Measurements from ENCODE around the gene USP40. TPM values are rescaled to one million over a fixed set of nuclear protein-coding genes. Genes with fewer than 3 reads are reported as not detected.
"Not testable (repeated sequence)": the region's sequence is repeated elsewhere in the genome, so short reads cannot be mapped to it uniquely, and the experiment has no call there.

USP40 gene, protein sequence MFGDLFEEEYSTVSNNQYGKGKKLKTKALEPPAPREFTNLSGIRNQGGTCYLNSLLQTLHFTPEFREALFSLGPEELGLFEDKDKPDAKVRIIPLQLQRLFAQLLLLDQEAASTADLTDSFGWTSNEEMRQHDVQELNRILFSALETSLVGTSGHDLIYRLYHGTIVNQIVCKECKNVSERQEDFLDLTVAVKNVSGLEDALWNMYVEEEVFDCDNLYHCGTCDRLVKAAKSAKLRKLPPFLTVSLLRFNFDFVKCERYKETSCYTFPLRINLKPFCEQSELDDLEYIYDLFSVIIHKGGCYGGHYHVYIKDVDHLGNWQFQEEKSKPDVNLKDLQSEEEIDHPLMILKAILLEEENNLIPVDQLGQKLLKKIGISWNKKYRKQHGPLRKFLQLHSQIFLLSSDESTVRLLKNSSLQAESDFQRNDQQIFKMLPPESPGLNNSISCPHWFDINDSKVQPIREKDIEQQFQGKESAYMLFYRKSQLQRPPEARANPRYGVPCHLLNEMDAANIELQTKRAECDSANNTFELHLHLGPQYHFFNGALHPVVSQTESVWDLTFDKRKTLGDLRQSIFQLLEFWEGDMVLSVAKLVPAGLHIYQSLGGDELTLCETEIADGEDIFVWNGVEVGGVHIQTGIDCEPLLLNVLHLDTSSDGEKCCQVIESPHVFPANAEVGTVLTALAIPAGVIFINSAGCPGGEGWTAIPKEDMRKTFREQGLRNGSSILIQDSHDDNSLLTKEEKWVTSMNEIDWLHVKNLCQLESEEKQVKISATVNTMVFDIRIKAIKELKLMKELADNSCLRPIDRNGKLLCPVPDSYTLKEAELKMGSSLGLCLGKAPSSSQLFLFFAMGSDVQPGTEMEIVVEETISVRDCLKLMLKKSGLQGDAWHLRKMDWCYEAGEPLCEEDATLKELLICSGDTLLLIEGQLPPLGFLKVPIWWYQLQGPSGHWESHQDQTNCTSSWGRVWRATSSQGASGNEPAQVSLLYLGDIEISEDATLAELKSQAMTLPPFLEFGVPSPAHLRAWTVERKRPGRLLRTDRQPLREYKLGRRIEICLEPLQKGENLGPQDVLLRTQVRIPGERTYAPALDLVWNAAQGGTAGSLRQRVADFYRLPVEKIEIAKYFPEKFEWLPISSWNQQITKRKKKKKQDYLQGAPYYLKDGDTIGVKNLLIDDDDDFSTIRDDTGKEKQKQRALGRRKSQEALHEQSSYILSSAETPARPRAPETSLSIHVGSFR
- 1 to 10 TPM; 5.5 to 6.0 TPM for total RNA-seq

DNA sequence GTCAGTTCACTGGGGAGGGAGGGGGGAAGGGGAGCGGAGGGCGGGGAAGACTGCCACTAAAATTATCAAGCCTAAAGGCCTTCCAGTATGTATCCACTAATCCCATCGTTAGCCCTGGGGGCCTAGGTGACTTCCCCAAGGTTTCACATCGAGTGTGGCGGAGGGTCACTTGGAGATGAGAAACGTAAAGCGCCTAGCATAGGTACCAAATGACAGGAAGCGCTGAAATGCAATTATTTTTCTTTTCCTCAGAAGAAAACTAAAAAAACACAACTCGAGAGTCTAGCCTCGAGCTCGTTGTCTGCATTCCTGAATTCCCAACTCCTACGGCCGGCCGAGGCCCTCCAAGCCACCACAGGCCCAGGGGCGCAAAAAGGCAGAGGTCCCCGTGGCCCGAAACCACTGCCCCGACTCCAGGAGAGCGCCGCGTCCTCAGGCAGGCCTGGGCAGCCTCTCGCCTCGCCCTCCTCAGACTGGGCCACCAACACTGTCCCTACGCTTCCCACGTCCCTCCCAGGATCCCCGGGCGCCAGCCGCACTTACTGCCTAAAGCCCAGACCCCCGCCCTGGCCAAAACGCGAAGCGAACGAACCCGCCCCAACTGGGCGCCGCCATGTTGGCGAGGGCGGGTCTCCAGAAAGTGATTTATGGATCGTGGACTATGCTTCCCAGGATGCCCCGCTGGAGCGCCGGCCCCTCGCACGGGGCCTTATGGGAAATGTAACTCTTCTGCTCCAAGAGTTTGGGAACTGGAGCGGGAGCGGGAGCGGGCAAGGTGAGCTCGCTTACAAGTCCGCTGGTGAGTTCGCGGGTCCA is at the start of gene USP40:
TSS of gene USP40 (minus strand) at position 642 of the 816 bp plus-strand sequence. CDS start 1,228 bp downstream, outside the sequence.
- ChIA-PET POLR2A (no interaction called here), CTCF (no interaction called here)
- H3K9me3 Mint-ChIP-seq: no peaks in the 10 kb centered on the region
- H3K36me3 Mint-ChIP-seq (ENCODE audit: low read depth): no peaks in the 10 kb centered on the region
- H3K4me3 Mint-ChIP-seq: peak within 1 kb of the TSS; percentile 89
- H3K4me1 Mint-ChIP-seq: peaks cover 15% of the 10 kb centered on the region
- peak; percentile 54 for DNase-seq
- H3K27me3 Mint-ChIP-seq: peaks cover 21% of the 10 kb centered on the region
- H3K27ac Mint-ChIP-seq: peak within 1 kb of the TSS; percentile 99

DNA sequence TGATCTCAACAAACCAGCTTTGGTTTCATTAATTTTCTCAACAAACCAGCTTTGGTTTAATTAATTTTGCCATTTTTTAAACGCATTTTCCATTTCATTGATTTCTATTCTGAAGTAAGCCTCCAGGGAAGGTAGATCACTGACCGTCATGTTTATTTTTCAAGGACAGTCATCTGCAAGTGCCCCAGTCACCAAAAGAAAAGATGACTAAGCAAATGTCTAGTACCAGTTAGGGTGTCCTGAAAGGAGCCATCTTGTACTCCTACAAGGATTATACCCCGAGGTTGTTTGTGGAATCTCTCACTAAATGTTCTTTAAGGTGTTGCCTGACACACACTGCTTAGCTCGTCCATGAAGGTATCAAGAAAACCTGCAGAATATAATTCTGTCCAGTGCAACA is 44.7 kb upstream of the USP40 start:
- ChIA-PET CTCF (no interaction called here), POLR2A (no interaction called here)
- H3K36me3 Mint-ChIP-seq (ENCODE audit: low read depth): no peaks in the 10 kb centered on the region
- DNase-seq: no peak
- H3K4me1 Mint-ChIP-seq: no peaks in the 10 kb centered on the region
- H3K9me3 Mint-ChIP-seq: peaks cover 8% of the 10 kb centered on the region
- peaks cover 27% of the 10 kb centered on the region for H3K27me3 Mint-ChIP-seq
- no peak overlapping the region for H3K4me3 Mint-ChIP-seq
- no peak overlapping the region for H3K27ac Mint-ChIP-seq

DNA sequence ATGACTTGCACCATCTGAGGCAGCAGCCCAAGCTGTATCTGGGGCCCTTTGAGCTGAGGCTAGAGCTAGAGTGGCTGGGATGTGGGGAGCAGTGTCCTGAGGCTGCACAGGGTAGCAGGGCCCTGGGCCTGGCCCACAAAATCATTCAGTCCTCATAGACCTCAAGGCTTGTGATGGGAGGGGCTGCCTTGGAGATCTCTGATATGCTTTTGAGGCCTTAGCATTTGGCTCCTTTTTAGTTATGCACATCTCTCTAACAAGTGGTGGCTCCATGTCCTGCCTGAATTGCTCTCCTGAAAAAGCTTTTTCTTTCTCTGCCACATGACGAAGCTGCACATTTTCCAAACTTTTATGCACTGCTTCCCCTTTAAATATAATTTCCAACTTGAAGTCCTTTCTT is 39.1 kb upstream of the USP40 start:
- Mint-ChIP-seq H3K4me1 (no peaks in the 10 kb centered on the region), H3K27ac (no peak overlapping the region), H3K27me3 (peaks cover 2% of the 10 kb centered on the region), H3K9me3 (peaks cover 3% of the 10 kb centered on the region), H3K4me3 (no peak overlapping the region), H3K36me3 (ENCODE audit: low read depth) (no peaks in the 10 kb centered on the region)
- no peak for DNase-seq
- ChIA-PET POLR2A (interaction anchor here (0.5 kb wide), 1 partner anchor 1538 kb away, joined by 3 read pairs; no protein-coding TSS in a partner anchor), CTCF (no interaction called here)

GRCh38 chr2:233604826-233605225 is 38.2 kb upstream of the USP40 start:
- POLR2A ChIA-PET: no interaction called here
- CTCF ChIA-PET: no interaction called here
- H3K36me3 Mint-ChIP-seq (ENCODE audit: low read depth): no peaks in the 10 kb centered on the region

DNA sequence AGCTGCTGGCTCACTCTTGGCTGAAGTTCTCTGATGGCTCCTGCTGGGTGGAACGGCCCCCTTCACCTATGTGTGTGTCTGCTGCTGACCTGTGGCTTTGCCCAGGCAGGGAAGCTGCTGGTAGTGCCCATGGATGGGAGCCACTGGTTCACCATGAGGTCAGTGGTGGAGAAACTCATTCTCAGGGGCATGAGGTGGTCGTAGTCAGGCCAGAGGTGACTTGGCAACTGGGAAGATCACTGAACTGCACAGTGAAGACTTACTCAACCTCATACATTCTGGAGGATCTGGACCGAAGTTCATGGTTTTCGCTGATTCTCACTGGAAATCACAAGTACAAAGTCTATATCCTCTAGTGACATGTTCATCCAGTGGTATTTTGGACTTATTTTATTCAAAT is 36.9 kb upstream of the USP40 start:
- CTCF ChIA-PET: no interaction called here
- H3K36me3 Mint-ChIP-seq (ENCODE audit: low read depth): no peaks in the 10 kb centered on the region
- POLR2A ChIA-PET: no interaction called here
- no peak for DNase-seq
- H3K9me3 Mint-ChIP-seq: no peaks in the 10 kb centered on the region
- H3K27ac Mint-ChIP-seq: no peak overlapping the region
- no peaks in the 10 kb centered on the region for H3K4me1 Mint-ChIP-seq
- H3K4me3 Mint-ChIP-seq: no peak overlapping the region
- peaks cover 12% of the 10 kb centered on the region for H3K27me3 Mint-ChIP-seq

More at GRCh38 chr2:233604826-233605225, 38.2 kb upstream of the USP40 start:
- H3K4me1 Mint-ChIP-seq: no peaks in the 10 kb centered on the region
- no peak overlapping the region for H3K27ac Mint-ChIP-seq
- no peak overlapping the region for H3K4me3 Mint-ChIP-seq
- H3K9me3 Mint-ChIP-seq: no peaks in the 10 kb centered on the region
- H3K27me3 Mint-ChIP-seq: peaks cover 8% of the 10 kb centered on the region
- no peak for DNase-seq

- H3K4me3 Mint-ChIP-seq: no peak overlapping the region
- H3K9me3 Mint-ChIP-seq: no peaks in the 10 kb centered on the region
- no peaks in the 10 kb centered on the region for H3K4me1 Mint-ChIP-seq
- H3K27ac Mint-ChIP-seq: no peak overlapping the region
- no peak for DNase-seq
- POLR2A ChIA-PET: no interaction called here
- H3K27me3 Mint-ChIP-seq: peaks cover 12% of the 10 kb centered on the region
- no peaks in the 10 kb centered on the region for H3K36me3 Mint-ChIP-seq (ENCODE audit: low read depth)
- CTCF ChIA-PET: no interaction called here
Observed at GRCh38 chr2:233602076-233602475, 35.5 kb upstream of the USP40 start.

GRCh38 chr2:233600386-233600785 is 33.8 kb upstream of the USP40 start:
- H3K36me3 Mint-ChIP-seq (ENCODE audit: low read depth): no peaks in the 10 kb centered on the region
- H3K9me3 Mint-ChIP-seq: no peaks in the 10 kb centered on the region
- ChIA-PET POLR2A (no interaction called here), CTCF (no interaction called here)
- no peak for DNase-seq
- peaks cover 12% of the 10 kb centered on the region for H3K27me3 Mint-ChIP-seq
- no peaks in the 10 kb centered on the region for H3K4me1 Mint-ChIP-seq
- H3K27ac Mint-ChIP-seq: no peak overlapping the region
- no peak overlapping the region for H3K4me3 Mint-ChIP-seq

DNA sequence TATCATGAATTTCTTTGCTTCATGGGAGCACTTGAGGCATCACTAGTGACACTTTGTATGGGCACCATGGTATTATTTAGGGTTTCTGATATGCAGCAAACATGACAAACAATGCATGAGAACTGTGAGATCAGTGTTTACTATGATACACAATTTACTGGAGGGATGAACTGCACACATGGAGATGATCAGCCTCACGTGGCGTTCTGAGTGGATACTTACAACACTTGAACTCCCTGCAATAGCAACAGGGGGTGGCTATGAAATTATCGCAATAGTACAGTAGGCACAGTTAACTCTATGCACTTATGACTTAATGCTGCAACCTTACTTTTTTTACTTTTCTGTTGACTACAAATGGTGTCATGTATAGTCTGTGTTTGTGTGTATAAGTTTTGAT is 32.4 kb upstream of the USP40 start:
- Mint-ChIP-seq H3K4me1 (no peaks in the 10 kb centered on the region), H3K36me3 (ENCODE audit: low read depth) (no peaks in the 10 kb centered on the region), H3K27ac (no peak overlapping the region), H3K4me3 (no peak overlapping the region), H3K27me3 (peaks cover 12% of the 10 kb centered on the region), H3K9me3 (no peaks in the 10 kb centered on the region)
- ChIA-PET CTCF (no interaction called here), POLR2A (no interaction called here)
- DNase-seq: no peak

- H3K27me3 Mint-ChIP-seq: peaks cover 12% of the 10 kb centered on the region
- H3K4me1 Mint-ChIP-seq: no peaks in the 10 kb centered on the region
- no peaks in the 10 kb centered on the region for H3K9me3 Mint-ChIP-seq
- ChIA-PET POLR2A (no interaction called here), CTCF (no interaction called here)
- no peak overlapping the region for H3K4me3 Mint-ChIP-seq
- no peaks in the 10 kb centered on the region for H3K36me3 Mint-ChIP-seq (ENCODE audit: low read depth)
- no peak overlapping the region for H3K27ac Mint-ChIP-seq
- DNase-seq: no peak
Observed at GRCh38 chr2:233597522-233597921, 30.9 kb upstream of the USP40 start.

GRCh38 chr2:233593201-233593600 is 26.6 kb upstream of the USP40 start:
- Mint-ChIP-seq H3K9me3 (no peaks in the 10 kb centered on the region), H3K36me3 (ENCODE audit: low read depth) (no peaks in the 10 kb centered on the region), H3K4me1 (no peaks in the 10 kb centered on the region), H3K4me3 (no peak overlapping the region), H3K27me3 (peaks cover 3% of the 10 kb centered on the region), H3K27ac (no peak overlapping the region)
- POLR2A ChIA-PET: no interaction called here
- CTCF ChIA-PET: no interaction called here
- DNase-seq: no peak

GRCh38 chr2:233592706-233593105 is 26.1 kb upstream of the USP40 start:
- H3K27me3 Mint-ChIP-seq; POLR2A ChIA-PET; DNase-seq; CTCF ChIA-PET; H3K36me3 Mint-ChIP-seq (ENCODE audit: low read depth); H3K4me3 Mint-ChIP-seq; H3K4me1 Mint-ChIP-seq; H3K27ac Mint-ChIP-seq; H3K9me3 Mint-ChIP-seq: not testable (repeated sequence)

- ChIA-PET CTCF (interaction anchor here (0.7 kb wide), 1 partner anchor 427 kb away, joined by 5 read pairs; no protein-coding TSS in a partner anchor), POLR2A (no interaction called here)
- Mint-ChIP-seq H3K27ac (no peak overlapping the region), H3K9me3 (no peaks in the 10 kb centered on the region), H3K27me3 (peaks cover 15% of the 10 kb centered on the region), H3K4me3 (no peak overlapping the region), H3K36me3 (ENCODE audit: low read depth) (no peaks in the 10 kb centered on the region), H3K4me1 (no peaks in the 10 kb centered on the region)
- DNase-seq: no peak
Observed at GRCh38 chr2:233588400-233588799, 21.8 kb upstream of the USP40 start.

Data from activated CD4-positive, alpha-beta T cell treated with anti-CD3 and anti-CD28 coated beads, Interleukin-2, amount 10 ng/mL, durations not matched to agents 7 days and 5 days (primary cell).